DND-41 (cell line): ENCODE measurements around the gene ABCD1.

ENCODE experiments used
- ATAC-seq: fragments of 200-7000 bp; cut with Tn5 transposase; 3 replicates; pipeline ENCODE4 v1.9.1; 2021; ENCODE audit warnings: low read depth; ENCODE audit not compliant: insufficient read depth
- DNase-seq: peaks from one replicate; pipeline ENCODE4 v3.0.0-alpha.2; 2020
- H2AFZ ChIP-seq: 2 replicates; pipeline ENCODE4 v1.6.0; 2012; ENCODE audit warnings: low read depth, low read length
- H3K27ac ChIP-seq: 2 replicates; pipeline ENCODE4 v1.5.1; 2012; ENCODE audit warnings: low read length, inconsistent platforms
- H3K27me3 ChIP-seq: fragments of 200-600 bp; sonication (generic); 2 replicates; pipeline ENCODE4 v1.6.0; 2012; ENCODE audit warnings: low read length, mild to moderate bottlenecking, inconsistent platforms; ENCODE audit not compliant: insufficient read depth, poor library complexity
- H3K36me3 ChIP-seq: 2 replicates; pipeline ENCODE4 v1.5.1; 2012; ENCODE audit warnings: low read length, inconsistent platforms; ENCODE audit not compliant: insufficient read depth
- H3K4me1 ChIP-seq: 2 replicates; pipeline ENCODE4 v1.5.1; 2012; ENCODE audit warnings: mild to moderate bottlenecking, low read length; ENCODE audit not compliant: insufficient read depth
- H3K4me2 ChIP-seq: 2 replicates; pipeline ENCODE4 v1.6.0; 2012; ENCODE audit warnings: mild to moderate bottlenecking, moderate library complexity, low read length, inconsistent platforms; ENCODE audit not compliant: insufficient read depth
- H3K4me3 ChIP-seq, 2 experiments: fragments of 200-600 bp in 1 of 2; shearing (Covaris generic) in 1 of 2; 2 replicates each; pipeline ENCODE4 v1.5.1; 2012 to 2016; ENCODE audit warnings: inconsistent platforms in 2 of 2, low read length in 2 of 2, mild to moderate bottlenecking in 2 of 2, low read depth in 1 of 2, moderate library complexity in 1 of 2
- H3K79me2 ChIP-seq: 2 replicates; pipeline ENCODE4 v1.6.0; 2012; ENCODE audit warnings: low read length, inconsistent platforms; ENCODE audit not compliant: insufficient read depth
- H3K9ac ChIP-seq: 2 replicates; pipeline ENCODE4 v1.6.0; 2012; ENCODE audit warnings: low read depth, mild to moderate bottlenecking, inconsistent platforms, low read length, moderate library complexity
- H3K9me3 ChIP-seq: 2 replicates; pipeline ENCODE4 v1.5.1; 2012; ENCODE audit warnings: low read length, moderate library complexity, mild to moderate bottlenecking, inconsistent platforms; ENCODE audit not compliant: insufficient read depth, severe bottlenecking
- H4K20me1 ChIP-seq: 2 replicates; pipeline ENCODE4 v1.6.0; 2012; ENCODE audit warnings: low read length; ENCODE audit not compliant: insufficient read depth
- EZH2 ChIP-seq: IDR thresholded peaks from 3 replicates; pipeline ENCODE4 v1.6.1; 2012; ENCODE audit warnings: borderline replicate concordance, low read depth, mild to moderate bottlenecking, moderate library complexity, low read length, inconsistent platforms; ENCODE audit not compliant: severe bottlenecking
- TF ChIP-seq, protein P1 (sequence below): IDR thresholded peaks from 2 replicates; pipeline ENCODE4 v1.5.1; 2012; ENCODE audit warnings: borderline replicate concordance, low read length, moderate library complexity, mild to moderate bottlenecking; ENCODE audit not compliant: poor library complexity, severe bottlenecking; ENCODE audit errors: extremely low read depth

Gene ABCD1

GRCh38 chrX:153778181-153778580 lies 53.5 kb downstream of the ABCD1 start:
- Histone ChIP-seq H2AFZ (no peak overlapping the region), H3K4me3 (no peak overlapping the region), H3K36me3 (no peaks in the 10 kb centered on the region), H3K27me3 (no peaks in the 10 kb centered on the region), H3K9me3 (no peaks in the 10 kb centered on the region), H3K9ac (no peak overlapping the region), H3K79me2 (no peaks in the 10 kb centered on the region), H3K27ac (no peak overlapping the region), H3K4me1 (no peaks in the 10 kb centered on the region), H3K4me2 (no peak overlapping the region), H4K20me1 (no peaks in the 10 kb centered on the region)
- ATAC-seq = no peak
- no peak for DNase-seq
- TF ChIP-seq, protein P1, sequence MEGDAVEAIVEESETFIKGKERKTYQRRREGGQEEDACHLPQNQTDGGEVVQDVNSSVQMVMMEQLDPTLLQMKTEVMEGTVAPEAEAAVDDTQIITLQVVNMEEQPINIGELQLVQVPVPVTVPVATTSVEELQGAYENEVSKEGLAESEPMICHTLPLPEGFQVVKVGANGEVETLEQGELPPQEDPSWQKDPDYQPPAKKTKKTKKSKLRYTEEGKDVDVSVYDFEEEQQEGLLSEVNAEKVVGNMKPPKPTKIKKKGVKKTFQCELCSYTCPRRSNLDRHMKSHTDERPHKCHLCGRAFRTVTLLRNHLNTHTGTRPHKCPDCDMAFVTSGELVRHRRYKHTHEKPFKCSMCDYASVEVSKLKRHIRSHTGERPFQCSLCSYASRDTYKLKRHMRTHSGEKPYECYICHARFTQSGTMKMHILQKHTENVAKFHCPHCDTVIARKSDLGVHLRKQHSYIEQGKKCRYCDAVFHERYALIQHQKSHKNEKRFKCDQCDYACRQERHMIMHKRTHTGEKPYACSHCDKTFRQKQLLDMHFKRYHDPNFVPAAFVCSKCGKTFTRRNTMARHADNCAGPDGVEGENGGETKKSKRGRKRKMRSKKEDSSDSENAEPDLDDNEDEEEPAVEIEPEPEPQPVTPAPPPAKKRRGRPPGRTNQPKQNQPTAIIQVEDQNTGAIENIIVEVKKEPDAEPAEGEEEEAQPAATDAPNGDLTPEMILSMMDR = no peak
- no peak for TF ChIP-seq EZH2

DNA sequence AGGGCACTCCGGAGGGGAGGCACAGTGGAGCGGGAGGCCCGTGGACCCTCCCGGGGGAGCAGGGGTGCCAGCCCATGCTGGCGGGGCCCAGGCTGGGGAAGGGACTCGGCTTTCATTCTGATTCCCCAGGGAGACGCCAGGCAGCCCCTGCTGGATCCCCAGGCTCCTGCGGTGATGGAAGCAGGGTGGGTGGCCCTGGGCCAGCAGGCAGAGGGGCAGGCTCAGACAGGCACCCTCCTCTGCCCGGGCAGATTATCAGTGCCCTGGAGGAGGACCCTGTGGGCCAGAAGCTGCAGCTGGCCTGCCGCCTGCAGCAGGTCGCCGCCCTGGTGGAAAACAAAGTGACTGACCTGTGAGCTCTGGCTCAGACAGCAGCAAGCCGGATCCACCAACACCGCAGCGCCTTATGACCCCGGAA lies 54.0 kb downstream of the ABCD1 start:
- Histone ChIP-seq H3K36me3 (no peaks in the 10 kb centered on the region), H2AFZ (no peak overlapping the region), H3K27me3 (no peaks in the 10 kb centered on the region), H4K20me1 (no peaks in the 10 kb centered on the region), H3K9ac (no peak overlapping the region), H3K9me3 (no peaks in the 10 kb centered on the region), H3K27ac (no peak overlapping the region), H3K79me2 (no peaks in the 10 kb centered on the region), H3K4me1 (no peaks in the 10 kb centered on the region), H3K4me2 (no peak overlapping the region), H3K4me3 (no peak overlapping the region)
- ATAC-seq = no peak; the same call in 2 of the 3 replicates
- TF ChIP-seq EZH2 = no peak
- TF ChIP-seq, protein P1 = peak; percentile 31
- no peak for DNase-seq

GRCh38 chrX:153779891-153780677 lies 55.4 kb downstream of the ABCD1 start:
- DNase-seq (no peak), ATAC-seq (0 out of 3 replicates have a peak, but pooled peaks have one; percentile 10)
- Histone ChIP-seq H3K27me3 (no peaks in the 10 kb centered on the region), H2AFZ (no peak overlapping the region), H3K36me3 (no peaks in the 10 kb centered on the region), H4K20me1 (no peaks in the 10 kb centered on the region), H3K4me3 (no peak overlapping the region), H3K9me3 (no peaks in the 10 kb centered on the region), H3K27ac (no peak overlapping the region), H3K9ac (no peak overlapping the region), H3K79me2 (no peaks in the 10 kb centered on the region), H3K4me1 (no peaks in the 10 kb centered on the region), H3K4me2 (no peak overlapping the region)
- TF ChIP-seq, protein P1 = no peak
- no peak for TF ChIP-seq EZH2
